ENCODE results near the gene GABPB1.

GRCh38 chr15:50247819-50248655, 107.0 kb downstream of the GABPB1 start:
- TF ChIP-seq, protein P1, sequence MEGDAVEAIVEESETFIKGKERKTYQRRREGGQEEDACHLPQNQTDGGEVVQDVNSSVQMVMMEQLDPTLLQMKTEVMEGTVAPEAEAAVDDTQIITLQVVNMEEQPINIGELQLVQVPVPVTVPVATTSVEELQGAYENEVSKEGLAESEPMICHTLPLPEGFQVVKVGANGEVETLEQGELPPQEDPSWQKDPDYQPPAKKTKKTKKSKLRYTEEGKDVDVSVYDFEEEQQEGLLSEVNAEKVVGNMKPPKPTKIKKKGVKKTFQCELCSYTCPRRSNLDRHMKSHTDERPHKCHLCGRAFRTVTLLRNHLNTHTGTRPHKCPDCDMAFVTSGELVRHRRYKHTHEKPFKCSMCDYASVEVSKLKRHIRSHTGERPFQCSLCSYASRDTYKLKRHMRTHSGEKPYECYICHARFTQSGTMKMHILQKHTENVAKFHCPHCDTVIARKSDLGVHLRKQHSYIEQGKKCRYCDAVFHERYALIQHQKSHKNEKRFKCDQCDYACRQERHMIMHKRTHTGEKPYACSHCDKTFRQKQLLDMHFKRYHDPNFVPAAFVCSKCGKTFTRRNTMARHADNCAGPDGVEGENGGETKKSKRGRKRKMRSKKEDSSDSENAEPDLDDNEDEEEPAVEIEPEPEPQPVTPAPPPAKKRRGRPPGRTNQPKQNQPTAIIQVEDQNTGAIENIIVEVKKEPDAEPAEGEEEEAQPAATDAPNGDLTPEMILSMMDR (IDR thresholded peaks at IDR 0.05), result no peak
- TF ChIP-seq EZH2phosphoT487 (IDR thresholded peaks at IDR 0.05) (no peak), EZH2 (IDR thresholded peaks at IDR 0.05) (no peak)
